Breast epithelium (tissue), 3 donors: ENCODE data around the gene CTDSPL.

ENCODE experiments used
- CTCF ChIP-seq, 3 donors: fragments of 450-650 bp; IDR thresholded peaks; one replicate each; pipeline ENCODE4 v1.5.1; 2016 to 2017; ENCODE audit warnings: antibody characterized with exemption in 3 of 3, mild to moderate bottlenecking in 3 of 3, moderate library complexity in 3 of 3
- POLR2A ChIP-seq: fragments of 450-650 bp; IDR thresholded peaks from one replicate; pipeline ENCODE4 v1.6.1; 2016; ENCODE audit warnings: antibody characterized with exemption, mild to moderate bottlenecking, moderate library complexity

- TF ChIP-seq CTCF (IDR thresholded peaks at IDR 0.05) (no peak), POLR2A (no peak)
These were observed 167.1 kb downstream of the CTDSPL start for GRCh38 chr3:38028621-38029361.
